HepG2 (cell line): ENCODE measurements around the gene PRKG1. TPM values are rescaled to one million over a fixed set of nuclear protein-coding genes. Genes with fewer than 3 reads are reported as not detected.

Source experiments
- ATAC-seq: fragments of 200-7000 bp; cut with Tn5 transposase; 3 replicates; pipeline ENCODE4 v1.9.1; 2020; ENCODE audit warnings: mild to moderate bottlenecking, moderate library complexity
- BruUV-seq: library from RNA; stranded (reverse); fragments of 400-500 nt; replicated peaks from 2 replicates; lab custom pipeline; 2021; lab: Mats Ljungman, UMichigan
- CTCF ChIA-PET: fragments of 300-600 bp; formaldehyde crosslinking; extraction: SDS; loops from one replicate; lab custom pipeline; 2021; ENCODE audit warnings: low total read pairs, inconsistent platforms, low intra/inter-chr PET ratio; lab: Yijun Ruan, JAX
- POLR2A ChIA-PET: fragments of 350-600 bp; sonication (Branson Sonifier 250); formaldehyde crosslinking; loops from one replicate; lab custom pipeline; 2020; ENCODE audit warnings: antibody characterized with exemption, inconsistent platforms; lab: Yijun Ruan, JAX
- DNase-seq: peaks from one replicate; pipeline ENCODE4 v3.0.0-alpha.2; 2015; ENCODE audit warnings: low spot score
- FAIRE-seq: peaks from 3 replicates; lab custom pipeline; 2011; peaks lifted over from hg19 to GRCh38; lab: Jason Lieb, UNC
- H2AFZ ChIP-seq: one replicate; pipeline ENCODE4 v1.6.1; 2011; ENCODE audit warnings: low read length, inconsistent platforms
- H3K27ac ChIP-seq: fragments of 300-600 bp; 3 replicates; pipeline ENCODE4 v1.8.0; 2011; ENCODE audit warnings: mixed run types, mild to moderate bottlenecking, mixed read lengths, low read length, inconsistent platforms; ENCODE audit not compliant: insufficient read depth; ENCODE audit errors: extremely low read length
- H3K27me3 ChIP-seq, 2 experiments: fragments of 200-600 bp in 1 of 2; 2 replicates in 1 of 2; 3 replicates in 1 of 2; pipeline versions ENCODE4 v1.6.0 to v1.8.0; 2011; ENCODE audit warnings: low read length in 2 of 2, mild to moderate bottlenecking in 2 of 2, moderate library complexity in 2 of 2, inconsistent platforms in 1 of 2; ENCODE audit not compliant: insufficient read depth in 2 of 2, control insufficient read depth in 1 of 2
- H3K36me3 ChIP-seq, 2 experiments: fragments of 200-600 bp in 1 of 2; replicated peaks in 1 of 2; 2 replicates in 1 of 2; 3 replicates in 1 of 2; pipeline versions ENCODE4 v1.5.1 to v1.8.0; 2011; ENCODE audit warnings: low read length in 2 of 2, inconsistent platforms in 1 of 2; ENCODE audit not compliant: insufficient read depth in 2 of 2, control insufficient read depth in 1 of 2
- H3K4me1 ChIP-seq: 2 replicates; pipeline ENCODE4 v1.5.1; 2012; ENCODE audit warnings: low read length, inconsistent platforms; ENCODE audit not compliant: insufficient read depth
- H3K4me2 ChIP-seq: 2 replicates; pipeline ENCODE4 v1.6.0; 2011; ENCODE audit warnings: low read depth, low read length, inconsistent platforms
- H3K4me3 ChIP-seq, 3 experiments: fragments of 200-600 bp in 1 of 3; sonication (generic), shearing (Covaris generic) in 1 of 3; replicated peaks in 1 of 3; 2 replicates each; pipeline ENCODE4 v1.5.1; 2011 to 2016; ENCODE audit warnings: low read length in 3 of 3, inconsistent platforms in 2 of 3, low read depth in 2 of 3, mild to moderate bottlenecking in 2 of 3, control low read depth in 1 of 3, mixed read lengths in 1 of 3; ENCODE audit not compliant: insufficient read depth in 1 of 3
- H3K79me2 ChIP-seq: one replicate; pipeline ENCODE4 v1.6.1; 2011; ENCODE audit warnings: low read length, inconsistent platforms; ENCODE audit not compliant: insufficient read depth
- H3K9ac ChIP-seq: 2 replicates; pipeline ENCODE4 v1.6.0; 2011; ENCODE audit warnings: mild to moderate bottlenecking, low read depth, low read length, inconsistent platforms; ENCODE audit not compliant: insufficient read depth
- H3K9me3 ChIP-seq: 2 replicates; pipeline ENCODE4 v1.5.1; 2012; ENCODE audit warnings: mild to moderate bottlenecking, low read length
- H4K20me1 ChIP-seq: 2 replicates; pipeline ENCODE4 v1.6.0; 2011; ENCODE audit warnings: inconsistent platforms, mild to moderate bottlenecking, low read length, moderate library complexity; ENCODE audit not compliant: insufficient read depth
- BORCS8-MEF2B ChIP-seq: sonication (generic); formaldehyde crosslinking; IDR thresholded peaks from 2 replicates; pipeline ENCODE4 v1.8.0; 2022; ENCODE audit warnings: mild to moderate bottlenecking, missing genetic modification reagents
- FOXM1 ChIP-seq: sonication (generic); formaldehyde crosslinking; IDR thresholded peaks from 2 replicates; pipeline ENCODE4 v1.5.0; 2020; ENCODE audit warnings: missing genetic modification reagents
- GATAD1 ChIP-seq: IDR thresholded peaks from 2 replicates; pipeline ENCODE4 v1.6.1; 2016; ENCODE audit warnings: missing genetic modification reagents, missing compliant biosample characterization
- GLI4 ChIP-seq: sonication (generic); formaldehyde crosslinking; IDR thresholded peaks from 2 replicates; pipeline ENCODE4 v1.5.1; 2020; ENCODE audit warnings: missing genetic modification reagents, mild to moderate bottlenecking, moderate library complexity, borderline replicate concordance
- KLF9 ChIP-seq: IDR thresholded peaks from 2 replicates; pipeline ENCODE4 v1.6.1; 2016; ENCODE audit warnings: low read depth
- MIER2 ChIP-seq: IDR thresholded peaks from 2 replicates; pipeline ENCODE4 v1.6.1; 2016; ENCODE audit warnings: missing biosample characterization, missing genetic modification reagents
- NCOA5 ChIP-seq: sonication (generic); formaldehyde crosslinking; IDR thresholded peaks from 2 replicates; pipeline ENCODE4 v1.4.0; 2020; ENCODE audit warnings: missing genetic modification reagents
- PAX8 ChIP-seq: sonication (generic); formaldehyde crosslinking; IDR thresholded peaks from 2 replicates; pipeline ENCODE4 v1.8.0; 2022; ENCODE audit warnings: mild to moderate bottlenecking, missing genetic modification reagents, borderline replicate concordance
- PCBP1 ChIP-seq: fragments of 200-400 bp; formaldehyde crosslinking; IDR thresholded peaks from 2 replicates; pipeline ENCODE4 v1.6.1; 2017; ENCODE audit warnings: mild to moderate bottlenecking, low read depth, low read length, borderline replicate concordance
- SAFB2 ChIP-seq: sonication (generic); formaldehyde crosslinking; IDR thresholded peaks from 2 replicates; pipeline ENCODE4 v1.5.1; 2020; ENCODE audit warnings: missing genetic modification reagents, low read depth, mild to moderate bottlenecking, borderline replicate concordance
- SETDB1 ChIP-seq: sonication (generic); formaldehyde crosslinking; IDR thresholded peaks from 2 replicates; pipeline ENCODE4 v1.5.1; 2020; ENCODE audit warnings: missing genetic modification reagents, mild to moderate bottlenecking, borderline replicate concordance
- SRY ChIP-seq: sonication (generic); formaldehyde crosslinking; IDR thresholded peaks from 2 replicates; pipeline ENCODE4 v1.8.0; 2022; ENCODE audit warnings: mild to moderate bottlenecking, missing genetic modification reagents
- SYNCRIP ChIP-seq: fragments of 200-400 bp; formaldehyde crosslinking; IDR thresholded peaks from 2 replicates; pipeline ENCODE4 v1.6.1; 2018; ENCODE audit warnings: mild to moderate bottlenecking, low read depth, low read length; ENCODE audit not compliant: insufficient read depth
- TMF1 ChIP-seq: sonication (generic); formaldehyde crosslinking; IDR thresholded peaks from 2 replicates; pipeline ENCODE4 v1.8.1; 2022; ENCODE audit warnings: low read depth, missing genetic modification reagents
- ZNF451 ChIP-seq: sonication (generic); formaldehyde crosslinking; IDR thresholded peaks from 2 replicates; pipeline ENCODE4 v1.5.0; 2020; ENCODE audit warnings: mild to moderate bottlenecking, missing genetic modification reagents
- ZNF670 ChIP-seq: sonication (generic); formaldehyde crosslinking; IDR thresholded peaks from 2 replicates; pipeline ENCODE4 v1.8.0; 2022; ENCODE audit warnings: mild to moderate bottlenecking, missing genetic modification reagents, borderline replicate concordance
- ZNF766 ChIP-seq: sonication (generic); formaldehyde crosslinking; IDR thresholded peaks from 2 replicates; pipeline ENCODE4 v1.5.0; 2020; ENCODE audit warnings: missing genetic modification reagents, borderline replicate concordance
- WGBS: methylation state at CpG from one replicate; pipeline ENCODE4 v1.1.6; 2017; ENCODE audit warnings: low lambda C conversion rate; 5-methylcytosine and 5-hydroxymethylcytosine counted together
- in situ Hi-C: cut with HindIII; loops from 2 replicates; pipeline ENCODE4 v1.10.0; 2017; ENCODE audit warnings: low pct_unique_long_range_greater_than_20kb; ENCODE audit not compliant: extremely low pct_ligation_motif_present
- intact Hi-C: fragments of 100-400 bp; cut with micrococcal nuclease; formaldehyde crosslinking; loops from one replicate; pipeline ENCODE4 v1.10.0; 2022; ENCODE audit not compliant: unreplicated experiment
- polyA plus RNA-seq, 8 experiments: library from polyadenylated mRNA; depleted of rRNA in 3 of 8; stranded (reverse) in 7 of 8; unstranded in 1 of 8; fragments of >200 nt; fragmentation: Illumina TruSeq in 4 of 8; extraction: Trizol in 4 of 8; gene quantifications; 2 replicates each; pipeline versions ENCODE4 v1.2.1 to v1.2.3, GENCODE V29; 2011 to 2016; ENCODE audit warnings: low read depth in 4 of 8, missing spikeins in 1 of 8, mixed read lengths in 1 of 8; ENCODE audit not compliant: insufficient read depth in 1 of 8
- total RNA-seq, 5 experiments: library from RNA; depleted of rRNA; stranded (reverse); fragments of >200 nt; fragmentation: Illumina TruSeq; extraction: Trizol; gene quantifications; 2 replicates each; pipeline ENCODE4 v1.2.3, GENCODE V29; 2016; ENCODE audit warnings: low read depth in 1 of 5
- TF ChIP-seq, protein P1 (sequence below): sonication (generic); formaldehyde crosslinking; IDR thresholded peaks from 2 replicates; pipeline ENCODE4 v1.4.0; 2020; ENCODE audit warnings: mild to moderate bottlenecking, missing genetic modification reagents
- TF ChIP-seq, protein P2 (sequence below): sonication (generic); formaldehyde crosslinking; IDR thresholded peaks from 2 replicates; pipeline ENCODE4 v1.9.0; 2021; ENCODE audit warnings: missing genetic modification reagents, mild to moderate bottlenecking, borderline replicate concordance

The PRKG1 gene
- total and polyA plus RNA-seq, 2 of the 13 experiments (the other 11 are each of a cell fraction or from before 2014, with no cell fraction given), result 0.01 TPM; not detected in 1

DNA sequence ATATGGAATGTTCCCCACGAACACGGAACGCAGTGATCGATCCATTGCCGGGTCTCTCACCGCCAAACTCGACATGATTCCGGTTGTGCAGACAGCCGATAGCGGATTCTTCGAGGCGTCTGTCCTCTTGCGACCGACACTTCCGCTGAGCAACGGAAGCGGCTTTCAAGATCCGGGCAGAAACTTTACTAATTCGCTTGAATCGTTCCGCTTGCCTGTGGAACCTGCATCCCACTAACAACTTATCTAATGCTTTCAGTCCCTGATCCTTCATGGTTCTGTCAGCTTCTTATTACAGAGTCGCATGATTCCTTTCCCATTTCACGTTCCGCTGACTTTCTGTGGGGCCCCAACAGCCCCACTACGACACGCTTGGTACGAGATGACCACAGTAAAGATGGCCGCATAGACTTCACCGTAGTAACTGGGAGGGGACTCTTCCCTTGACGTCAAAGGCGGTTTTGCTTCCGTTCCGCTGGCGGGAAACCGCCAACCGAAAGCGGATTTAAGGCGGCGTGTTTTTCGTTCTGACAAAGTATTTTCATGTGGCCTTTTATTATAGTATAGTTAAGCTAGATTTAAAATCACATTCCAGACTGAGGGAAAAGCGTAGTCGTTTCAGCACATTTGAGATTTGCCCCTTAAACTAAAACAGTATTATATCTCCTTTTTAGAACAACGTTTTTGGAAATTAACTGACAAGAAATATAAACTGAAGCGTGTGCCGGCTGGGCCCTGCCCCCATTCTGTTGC is 625.4 kb downstream of the PRKG1 start, which contains the start of gene CSTF2T (continued):
- TF ChIP-seq, protein P1, sequence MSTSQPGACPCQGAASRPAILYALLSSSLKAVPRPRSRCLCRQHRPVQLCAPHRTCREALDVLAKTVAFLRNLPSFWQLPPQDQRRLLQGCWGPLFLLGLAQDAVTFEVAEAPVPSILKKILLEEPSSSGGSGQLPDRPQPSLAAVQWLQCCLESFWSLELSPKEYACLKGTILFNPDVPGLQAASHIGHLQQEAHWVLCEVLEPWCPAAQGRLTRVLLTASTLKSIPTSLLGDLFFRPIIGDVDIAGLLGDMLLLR (CRISPR knock-in tag), result no peak
- no peak for TF ChIP-seq NCOA5 (CRISPR knock-in tag)
- peak; percentile 58; the same call in 1 of the 2 replicates for TF ChIP-seq BORCS8-MEF2B (CRISPR knock-in tag)
- TF ChIP-seq ZNF451 (CRISPR knock-in tag), result no peak
- TF ChIP-seq PCBP1, result no peak
- TF ChIP-seq ZNF670 (CRISPR knock-in tag), result no peak
- no peak for TF ChIP-seq KLF9 (CRISPR knock-in tag)
- TF ChIP-seq, all 625 proteins: peak for 86

DNA sequence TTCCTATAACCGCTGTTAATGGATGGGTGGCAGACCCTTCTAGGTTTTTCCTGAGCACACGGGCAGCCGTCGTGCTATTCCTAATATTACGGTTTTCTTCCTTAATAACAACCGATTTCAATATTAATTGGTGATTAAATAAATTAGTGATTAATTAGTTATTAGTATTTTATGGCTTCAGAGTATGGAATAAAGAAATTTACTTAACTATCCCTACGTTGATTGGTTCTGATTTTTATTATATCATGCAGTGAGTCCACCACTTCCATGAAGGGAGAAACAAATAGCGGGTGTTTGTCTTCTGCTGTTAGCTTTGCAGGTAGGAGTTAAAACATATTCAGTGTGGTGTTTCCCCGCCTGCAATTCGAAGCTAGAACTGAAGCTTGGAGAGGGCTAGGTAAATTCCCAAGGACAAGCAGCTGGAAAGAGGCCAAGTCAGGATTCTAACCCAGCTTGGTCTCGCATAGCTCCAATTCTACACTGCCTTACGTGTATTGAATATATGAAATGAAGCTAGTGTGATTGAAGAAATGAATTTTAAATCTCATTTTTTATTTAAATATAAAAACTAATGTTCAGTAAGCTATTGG is 626.0 kb downstream of the PRKG1 start:
- DNase-seq, result no peak
- no TSS peak for BruUV-seq
- POLR2A ChIA-PET, result no interaction called here
- Histone ChIP-seq H3K9me3 (no peaks in the 10 kb centered on the region), H3K27ac (peak overlapping the region; percentile 84), H2AFZ (peak overlapping the region; percentile 99), H3K4me2 (peak overlapping the region; percentile 70), H3K27me3 (no peaks in the 10 kb centered on the region; a peak in 1 of 5 replicates), H3K9ac (no peak overlapping the region), H3K36me3 (no peaks in the 10 kb centered on the region), H3K79me2 (no peaks in the 10 kb centered on the region), H4K20me1 (no peaks in the 10 kb centered on the region), H3K4me3 (0 out of 6 replicates have a peak overlapping the region, but pooled peaks of 2 of the 3 experiments have one; percentile 67 to 71), H3K4me1 (peaks cover 12% of the 10 kb centered on the region; the same call in 1 of the 2 replicates)
- 77% methylated on average over 12 of the region's 12 CpGs for WGBS
- ATAC-seq, result no peak
- in situ Hi-C loops (no loop called here), intact Hi-C loops (no loop called here)
- no peak for FAIRE-seq
- CTCF ChIA-PET, result no interaction called here
- TF ChIP-seq ZNF766 (no peak), SAFB2 (CRISPR knock-in tag) (no peak), SYNCRIP (no peak), GLI4 (no peak), SETDB1 (CRISPR knock-in tag) (no peak), PAX8 (CRISPR knock-in tag) (no peak), GATAD1 (no peak), TMF1 (no peak), SRY (CRISPR knock-in tag) (no peak), MIER2 (CRISPR knock-in tag) (no peak), FOXM1 (CRISPR knock-in tag) (no peak)
- TF ChIP-seq, protein P2, sequence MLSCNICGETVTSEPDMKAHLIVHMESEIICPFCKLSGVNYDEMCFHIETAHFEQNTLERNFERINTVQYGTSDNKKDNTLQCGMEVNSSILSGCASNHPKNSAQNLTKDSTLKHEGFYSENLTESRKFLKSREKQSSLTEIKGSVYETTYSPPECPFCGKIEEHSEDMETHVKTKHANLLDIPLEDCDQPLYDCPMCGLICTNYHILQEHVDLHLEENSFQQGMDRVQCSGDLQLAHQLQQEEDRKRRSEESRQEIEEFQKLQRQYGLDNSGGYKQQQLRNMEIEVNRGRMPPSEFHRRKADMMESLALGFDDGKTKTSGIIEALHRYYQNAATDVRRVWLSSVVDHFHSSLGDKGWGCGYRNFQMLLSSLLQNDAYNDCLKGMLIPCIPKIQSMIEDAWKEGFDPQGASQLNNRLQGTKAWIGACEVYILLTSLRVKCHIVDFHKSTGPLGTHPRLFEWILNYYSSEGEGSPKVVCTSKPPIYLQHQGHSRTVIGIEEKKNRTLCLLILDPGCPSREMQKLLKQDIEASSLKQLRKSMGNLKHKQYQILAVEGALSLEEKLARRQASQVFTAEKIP (CRISPR knock-in tag), result no peak
